ENCODE measurements around the gene MYCN.

MYCN gene

GRCh38 chr2:15939556-15939853, 845 bp upstream of the MYCN start:
- no peak overlapping the region for H3K27ac ChIP-seq

GRCh38 chr2:15940661-15941480, 521 bp downstream of the MYCN start:
- H3K27ac ChIP-seq = no peak overlapping the region
- TF ChIP-seq CTCF (IDR thresholded peaks at IDR 0.05) (no peak), ZFX (IDR thresholded peaks at IDR 0.05; ENCODE audit: borderline replicate concordance) (no peak)

More at GRCh38 chr2:15939556-15939853, 845 bp upstream of the MYCN start:
- no peak for TF ChIP-seq ZFX (IDR thresholded peaks at IDR 0.05; ENCODE audit: borderline replicate concordance)
- TF ChIP-seq CTCF (IDR thresholded peaks at IDR 0.05) = no peak

- no peak for TF ChIP-seq CTCF (IDR thresholded peaks at IDR 0.05)
- no peak for TF ChIP-seq ZFX (IDR thresholded peaks at IDR 0.05; ENCODE audit: borderline replicate concordance)
- H3K27ac ChIP-seq = no peak overlapping the region
Observed at GRCh38 chr2:15941481-15941850, 1.1 kb downstream of the MYCN start.

GRCh38 chr2:15941871-15942710, 1.7 kb downstream of the MYCN start:
- TF ChIP-seq CTCF (IDR thresholded peaks at IDR 0.05) = no peak
- TF ChIP-seq ZFX (IDR thresholded peaks at IDR 0.05; ENCODE audit: borderline replicate concordance) = no peak
- H3K27ac ChIP-seq = no peak overlapping the region

GRCh38 chr2:15942711-15943345, 2.5 kb downstream of the MYCN start:
- no peak overlapping the region for H3K27ac ChIP-seq

More at GRCh38 chr2:15942711-15943345, 2.5 kb downstream of the MYCN start:
- no peak for TF ChIP-seq ZFX (IDR thresholded peaks at IDR 0.05; ENCODE audit: borderline replicate concordance)
- TF ChIP-seq CTCF (IDR thresholded peaks at IDR 0.05) = no peak
